Upper lobe of left lung (tissue), 4 donors: ENCODE measurements around the gene OR11H6.
"Not testable (repeated sequence)": the region's sequence is repeated elsewhere in the genome, so short reads cannot be mapped to it uniquely, and the experiment has no call there.

ENCODE experiments used
- CTCF ChIP-seq, 6 experiments: fragments of 450-650 bp in 4 of 6; fragments of 200-600 bp in 2 of 6; sonication (generic) in 2 of 6; IDR thresholded peaks; one replicate each; pipeline ENCODE4 v1.5.1; 2016 to 2019; ENCODE audit warnings: antibody characterized with exemption in 6 of 6
- POLR2A ChIP-seq, 4 donors: fragments of 450-650 bp; IDR thresholded peaks; one replicate each; pipeline ENCODE4 v1.5.1; 2016 to 2017; ENCODE audit warnings: antibody characterized with exemption in 4 of 4, mild to moderate bottlenecking in 2 of 4

- not testable (repeated sequence) for TF ChIP-seq CTCF, POLR2A (IDR thresholded peaks at IDR 0.05)
Measured at GRCh38 chr14:20264361-20264760, 40.9 kb downstream of the OR11H6 start.
